H1 (cell line): ENCODE data around the gene EIF4E2. TPM values are rescaled to one million over a fixed set of nuclear protein-coding genes. Genes with fewer than 3 reads are reported as not detected.

Experiments
- JUND ChIP-seq: IDR thresholded peaks from 2 replicates; pipeline ENCODE4 v1.6.1; 2011; ENCODE audit warnings: mild to moderate bottlenecking, improper control_type of control experiment, low read length
- TAF1 ChIP-seq: IDR thresholded peaks from 2 replicates; pipeline ENCODE4 v1.6.1; 2011; ENCODE audit warnings: mild to moderate bottlenecking, low read depth, low read length
- polyA plus RNA-seq, 7 experiments: library from polyadenylated mRNA; depleted of rRNA in 3 of 7; stranded (reverse) in 5 of 7; unstranded in 2 of 7; fragments of >200 nt in 5 of 7; fragments of 200-250 nt in 2 of 7; gene quantifications; 1 replicate in 5 of 7; 2 replicates in 1 of 7; 4 replicates in 1 of 7; pipeline versions ENCODE4 v1.2.1 to v1.2.3, GENCODE V29; 2011 to 2013; ENCODE audit warnings: missing spikeins in 2 of 7, mixed read lengths in 2 of 7
- total RNA-seq: library from RNA; stranded (reverse); fragmentation: NEBNext Ultra II Directional; extraction: Animal tissue kit (Norgen Biotek cat#: 25700); gene quantifications from 2 replicates; pipeline ENCODE4 v1.2.1, GENCODE V29; 2021

The EIF4E2 gene
- total and polyA plus RNA-seq, 2 of the 8 experiments (the other 6 are each of a cell fraction or from before 2014, with no cell fraction given), result 39.4 to 114 TPM

DNA sequence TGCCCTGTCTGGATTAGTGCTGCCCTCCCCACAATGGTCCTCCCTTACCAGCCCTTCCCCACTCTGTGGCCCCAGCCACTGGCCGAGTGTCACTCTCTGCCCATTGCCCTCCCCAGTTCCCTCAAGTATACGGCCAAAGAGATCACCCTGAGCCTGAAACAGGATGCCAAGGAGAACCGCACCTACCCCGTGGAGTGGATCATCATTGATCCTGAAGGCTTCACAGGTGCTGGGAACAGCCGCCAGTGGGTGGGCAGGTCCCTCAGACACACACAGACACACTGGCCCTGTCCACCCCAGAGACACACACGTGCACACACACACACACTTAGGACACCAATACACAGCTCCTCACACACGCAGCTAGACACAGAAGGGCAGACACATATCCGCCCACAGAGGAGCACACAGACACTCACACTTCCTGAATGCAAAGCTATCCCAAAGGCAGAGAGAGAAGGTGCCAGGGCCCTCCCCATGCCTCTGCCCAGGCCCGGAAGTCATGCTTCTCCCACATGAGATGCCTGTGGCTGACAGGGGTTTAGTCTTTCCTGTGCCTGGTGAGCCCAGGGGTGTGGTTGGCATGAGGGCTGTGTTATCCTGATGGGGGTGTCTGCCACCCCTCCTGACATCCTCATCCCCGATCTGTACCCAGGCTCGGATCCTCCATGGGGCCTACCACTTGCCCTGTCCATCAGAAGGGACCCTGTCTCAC, 21.6 kb upstream of the EIF4E2 start (continued):
- TF ChIP-seq TAF1 (no peak), JUND (no peak)
